GM18909 (cell line): ENCODE data around the gene TXNDC8.
"Not testable (repeated sequence)": the region's sequence is repeated elsewhere in the genome, so short reads cannot be mapped to it uniquely, and the experiment has no call there.

Source experiments
- ATAC-seq: cut with Tn5 transposase; IDR thresholded peaks from one replicate; pipeline ENCODE4 v1.9.1; 2021; ENCODE audit warnings: mild to moderate bottlenecking; ENCODE audit not compliant: unreplicated experiment, poor library complexity

TXNDC8 gene

GRCh38 chr9:110337727-110338126 is at the start of gene TXNDC8:
TXNDC8 (minus strand) TSS chr9:110337863.
- no peak for ATAC-seq

GRCh38 chr9:110383491-110383890 is 45.8 kb upstream of the TXNDC8 start:
- no peak for ATAC-seq

GRCh38 chr9:110382731-110383130 is 45.1 kb upstream of the TXNDC8 start:
- no peak for ATAC-seq

- ATAC-seq, result no peak
These were observed 33.8 kb upstream of the TXNDC8 start for GRCh38 chr9:110371411-110372007.

- no peak for ATAC-seq
These were observed 32.7 kb upstream of the TXNDC8 start for GRCh38 chr9:110370315-110370714.

GRCh38 chr9:110364451-110364850 is 26.8 kb upstream of the TXNDC8 start:
- ATAC-seq, result no peak

GRCh38 chr9:110358992-110359391 is 21.3 kb upstream of the TXNDC8 start:
- ATAC-seq, result not testable (repeated sequence)

- no peak for ATAC-seq
These were observed 19.8 kb upstream of the TXNDC8 start for GRCh38 chr9:110357505-110357904.

GRCh38 chr9:110356639-110357395 is 19.2 kb upstream of the TXNDC8 start:
- ATAC-seq, result no peak

GRCh38 chr9:110355911-110356310 is 18.2 kb upstream of the TXNDC8 start:
- ATAC-seq, result no peak

- ATAC-seq, result no peak
These were observed 13.4 kb upstream of the TXNDC8 start for GRCh38 chr9:110351009-110351467.

GRCh38 chr9:110346325-110346724 is 8.7 kb upstream of the TXNDC8 start:
- ATAC-seq, result no peak

GRCh38 chr9:110344821-110345220 is 7.2 kb upstream of the TXNDC8 start:
- ATAC-seq, result no peak

- no peak for ATAC-seq
These were observed 5.9 kb upstream of the TXNDC8 start for GRCh38 chr9:110343551-110343950.

GRCh38 chr9:110340306-110340705 is 2.6 kb upstream of the TXNDC8 start:
- ATAC-seq, result no peak

- ATAC-seq, result no peak
These were observed 480 bp upstream of the TXNDC8 start for GRCh38 chr9:110338143-110338542.

GRCh38 chr9:110336363-110336762 is 1.3 kb downstream of the TXNDC8 start:
- no peak for ATAC-seq

- ATAC-seq, result peak; percentile 9
These were observed 2.8 kb downstream of the TXNDC8 start for GRCh38 chr9:110334871-110335270.

GRCh38 chr9:110334183-110334582 is 3.5 kb downstream of the TXNDC8 start:
- ATAC-seq, result peak; percentile 78

- ATAC-seq, result no peak
These were observed 4.9 kb downstream of the TXNDC8 start for GRCh38 chr9:110332766-110333165.

- no peak for ATAC-seq
These were observed 7.1 kb downstream of the TXNDC8 start for GRCh38 chr9:110330484-110331105.
